ENCODE data around the gene MAML3. TPM values are rescaled to one million over a fixed set of nuclear protein-coding genes. Genes with fewer than 3 reads are reported as not detected.

Gene MAML3
- total RNA-seq, 2 donors from 2014 or later: 29.2 to 32.2 TPM

GRCh38 chr4:139794158-139794954 lies 359.6 kb downstream of the MAML3 start:
- no peak for DNase-seq
- no peak overlapping the region for H3K27ac ChIP-seq (ENCODE audit: low read depth, low read length)
- Mint-ChIP-seq H3K27me3 (ENCODE audit: insufficient read depth) (no peaks in the 10 kb centered on the region), H3K27ac (no peak overlapping the region), H3K9me3 (peaks cover 7% of the 10 kb centered on the region), H3K36me3 (ENCODE audit: low read depth) (peaks cover 14% of the 10 kb centered on the region), H3K4me1 (peaks cover 6% of the 10 kb centered on the region), H3K4me3 (no peak overlapping the region)
- no peak overlapping the region for H3K9ac ChIP-seq (ENCODE audit: extremely low read depth, low read length, poor library complexity, severe bottlenecking)
- H3K27me3 ChIP-seq (ENCODE audit: control insufficient read depth, insufficient read depth, low read length, poor library complexity, severe bottlenecking): no peaks in the 10 kb centered on the region
- H3K4me1 ChIP-seq (ENCODE audit: control insufficient read depth, insufficient read depth, low read length): no peaks in the 10 kb centered on the region
- H3K4me3 ChIP-seq (ENCODE audit: low read length): no peak overlapping the region
- 93 to 95% methylated on average over 2 to 3 of the region's 3 CpGs for WGBS, 2 experiments (ENCODE audit: insufficient coverage in 1 of 2, insufficient read length in 1 of 2)
- H3K36me3 ChIP-seq (ENCODE audit: control insufficient read depth, insufficient read depth, low read length): peaks cover 20% of the 10 kb centered on the region
- TF ChIP-seq CTCF (conservative IDR thresholded peaks at IDR 0.05): no peak
- peaks cover 6% of the 10 kb centered on the region for H3K9me3 ChIP-seq (ENCODE audit: control insufficient read depth, low read length)

- Histone ChIP-seq H3K4me3 (ENCODE audit: low read length) (no peak overlapping the region), H3K4me1 (ENCODE audit: control insufficient read depth, insufficient read depth, low read length) (no peaks in the 10 kb centered on the region), H3K9ac (ENCODE audit: extremely low read depth, low read length, poor library complexity, severe bottlenecking) (no peak overlapping the region), H3K27ac (ENCODE audit: low read depth, low read length) (no peak overlapping the region), H3K27me3 (ENCODE audit: control insufficient read depth, insufficient read depth, low read length, poor library complexity, severe bottlenecking) (no peaks in the 10 kb centered on the region), H3K9me3 (ENCODE audit: control insufficient read depth, low read length) (peaks cover 2% of the 10 kb centered on the region), H3K36me3 (ENCODE audit: control insufficient read depth, insufficient read depth, low read length) (peaks cover 16% of the 10 kb centered on the region)
- Mint-ChIP-seq H3K27me3 (ENCODE audit: insufficient read depth) (no peaks in the 10 kb centered on the region), H3K27ac (no peak overlapping the region), H3K4me3 (no peak overlapping the region), H3K36me3 (ENCODE audit: low read depth) (peaks cover 13% of the 10 kb centered on the region), H3K9me3 (peaks cover 5% of the 10 kb centered on the region), H3K4me1 (peaks cover 27% of the 10 kb centered on the region)
- no peak for DNase-seq
- WGBS, 2 experiments (ENCODE audit: insufficient coverage in 1 of 2, insufficient read length in 1 of 2): 100% methylated on average over 1 to 2 of the region's 2 CpGs
- no peak for TF ChIP-seq CTCF (conservative IDR thresholded peaks at IDR 0.05)
Measured at GRCh38 chr4:139791681-139792080, 362.3 kb downstream of the MAML3 start.

- Mint-ChIP-seq H3K9me3 (no peaks in the 10 kb centered on the region), H3K36me3 (ENCODE audit: low read depth) (peaks cover under 1% of the 10 kb centered on the region), H3K27me3 (ENCODE audit: insufficient read depth) (no peaks in the 10 kb centered on the region), H3K27ac (no peak overlapping the region), H3K4me3 (no peak overlapping the region), H3K4me1 (peaks cover 41% of the 10 kb centered on the region)
- H3K4me3 ChIP-seq (ENCODE audit: low read length): no peak overlapping the region
- H3K9me3 ChIP-seq (ENCODE audit: control insufficient read depth, low read length): no peaks in the 10 kb centered on the region
- TF ChIP-seq CTCF (conservative IDR thresholded peaks at IDR 0.05): no peak
- H3K9ac ChIP-seq (ENCODE audit: extremely low read depth, low read length, poor library complexity, severe bottlenecking): no peak overlapping the region
- H3K27ac ChIP-seq (ENCODE audit: low read depth, low read length): no peak overlapping the region
- no peaks in the 10 kb centered on the region for H3K27me3 ChIP-seq (ENCODE audit: control insufficient read depth, insufficient read depth, low read length, poor library complexity, severe bottlenecking)
- DNase-seq: no peak
- WGBS, 2 experiments (ENCODE audit: insufficient coverage in 1 of 2, insufficient read length in 1 of 2): 97 to 100% methylated on average over 3 to 4 of the region's 4 CpGs
- peaks cover 10% of the 10 kb centered on the region for H3K36me3 ChIP-seq (ENCODE audit: control insufficient read depth, insufficient read depth, low read length)
- H3K4me1 ChIP-seq (ENCODE audit: control insufficient read depth, insufficient read depth, low read length): peaks cover 7% of the 10 kb centered on the region
Measured at GRCh38 chr4:139790291-139790690, 363.7 kb downstream of the MAML3 start.
